ENCODE data around the gene MLLT1.

MLLT1 gene

DNA sequence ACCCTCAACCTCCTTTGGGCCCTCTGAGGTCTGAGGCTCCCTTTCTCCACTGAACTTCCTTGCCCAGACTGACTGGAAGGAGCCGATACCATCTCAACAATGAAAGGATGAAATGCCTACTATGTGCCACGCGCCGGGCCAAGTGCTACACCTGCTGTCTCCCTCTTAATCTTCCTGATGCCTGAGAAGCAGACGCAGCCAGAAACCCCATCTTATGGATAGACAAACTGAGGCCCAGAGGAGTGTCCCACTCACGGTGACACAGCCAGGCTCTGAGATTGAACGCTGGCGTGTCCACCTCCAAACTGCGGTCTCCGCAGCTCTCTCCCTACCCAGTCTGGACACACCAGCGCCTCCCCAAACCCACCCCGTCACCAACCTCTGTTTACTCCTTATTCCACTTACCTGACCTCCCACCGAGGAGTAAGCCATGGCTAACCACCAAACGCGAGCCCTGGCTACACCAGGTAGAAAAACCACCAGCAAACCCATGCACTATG is 20.9 kb downstream of the MLLT1 start:
- no peak for DNase-seq (ENCODE audit: low read depth in 2 of 2)

DNA sequence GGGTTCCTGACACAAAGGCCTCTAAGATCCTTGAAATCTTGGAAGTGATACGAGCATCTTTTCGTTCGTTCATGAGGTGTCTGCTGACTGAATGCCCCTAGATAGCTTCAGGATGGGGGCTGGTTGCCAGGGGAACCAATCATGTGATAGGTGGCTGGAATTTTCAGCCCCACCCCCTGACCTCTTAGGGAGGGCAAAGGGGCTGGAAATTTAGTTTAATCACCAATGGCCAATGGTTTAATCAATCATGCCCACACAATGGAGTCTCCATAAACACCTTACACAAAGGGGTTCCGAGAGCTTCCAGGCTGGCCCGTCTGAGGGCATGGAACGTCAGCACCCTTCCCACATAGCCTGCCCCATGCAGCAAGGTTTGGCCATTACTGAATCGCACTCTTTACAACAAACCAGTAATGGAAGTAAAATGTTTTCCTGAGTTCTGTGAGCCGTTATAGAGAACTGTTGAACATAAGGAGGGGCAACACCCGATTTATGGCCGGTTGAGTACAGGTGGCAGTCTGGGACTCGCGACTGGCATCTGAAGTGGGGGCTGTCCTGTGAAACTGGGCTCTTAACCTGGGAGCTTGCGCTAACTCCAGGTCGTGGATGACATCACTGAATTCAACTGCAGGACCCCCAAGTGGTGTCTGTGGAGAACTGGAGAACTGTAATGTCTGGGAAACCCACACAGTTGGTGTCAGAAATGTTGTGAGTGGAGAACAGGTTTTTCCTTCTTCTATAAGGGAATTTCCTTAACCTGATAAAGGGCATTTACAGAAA is 25.6 kb downstream of the MLLT1 start:
- DNase-seq (ENCODE audit: low read depth in 2 of 2): no peak

- no peak for DNase-seq (ENCODE audit: low read depth in 2 of 2)
Measured at GRCh38 chr19:6252066-6252465, 27.7 kb downstream of the MLLT1 start.

GRCh38 chr19:6250909-6251308 is 28.9 kb downstream of the MLLT1 start:
- no peak for DNase-seq (ENCODE audit: low read depth in 2 of 2)

- DNase-seq (ENCODE audit: low read depth in 2 of 2): no peak
Measured at GRCh38 chr19:6250024-6250615, 29.7 kb downstream of the MLLT1 start.

DNA sequence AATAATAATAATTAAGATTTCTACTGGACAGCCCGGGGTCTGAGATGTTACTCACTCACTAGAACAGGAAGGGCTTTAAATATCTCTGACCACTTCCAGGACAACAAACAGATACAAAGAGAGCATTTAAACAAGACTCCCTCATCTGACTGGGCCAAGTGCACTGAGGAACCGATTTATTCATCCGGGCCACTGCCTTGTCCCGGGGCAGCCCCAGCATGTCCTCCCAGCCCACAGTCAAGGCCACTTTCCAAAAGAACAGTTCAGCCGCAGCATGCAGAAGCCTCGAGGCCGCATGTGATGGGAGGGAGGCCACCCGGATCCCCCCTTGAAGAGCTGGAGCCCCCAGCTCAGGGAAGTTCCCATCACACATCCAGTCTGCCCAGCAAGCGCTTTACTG is 30.5 kb downstream of the MLLT1 start:
- DNase-seq (ENCODE audit: low read depth in 2 of 2): no peak

DNA sequence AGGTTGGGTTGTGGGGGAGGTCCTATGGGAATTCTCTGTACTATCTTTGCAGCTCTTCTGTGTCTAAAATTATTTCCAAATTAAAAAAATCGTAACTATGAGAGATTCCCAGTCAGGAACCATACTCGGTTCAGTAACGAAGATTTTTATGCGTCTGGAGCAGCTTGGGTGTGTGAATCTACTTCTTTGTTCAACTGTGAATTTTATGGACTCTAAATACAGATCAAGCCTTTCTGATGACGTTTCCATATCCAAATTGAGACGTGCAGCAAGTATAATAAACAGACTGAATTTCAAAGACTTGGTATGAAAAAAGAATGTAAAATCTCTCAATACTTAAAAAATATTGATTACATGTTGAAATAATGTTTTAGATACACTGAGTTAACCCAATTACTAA is 30.9 kb downstream of the MLLT1 start:
- no peak for DNase-seq (ENCODE audit: low read depth in 2 of 2)

GRCh38 chr19:6248341-6248740 is 31.4 kb downstream of the MLLT1 start:
- no peak for DNase-seq (ENCODE audit: low read depth in 2 of 2)

GRCh38 chr19:6247007-6247288 is 32.8 kb downstream of the MLLT1 start:
- no peak for DNase-seq (ENCODE audit: low read depth in 2 of 2)

DNA sequence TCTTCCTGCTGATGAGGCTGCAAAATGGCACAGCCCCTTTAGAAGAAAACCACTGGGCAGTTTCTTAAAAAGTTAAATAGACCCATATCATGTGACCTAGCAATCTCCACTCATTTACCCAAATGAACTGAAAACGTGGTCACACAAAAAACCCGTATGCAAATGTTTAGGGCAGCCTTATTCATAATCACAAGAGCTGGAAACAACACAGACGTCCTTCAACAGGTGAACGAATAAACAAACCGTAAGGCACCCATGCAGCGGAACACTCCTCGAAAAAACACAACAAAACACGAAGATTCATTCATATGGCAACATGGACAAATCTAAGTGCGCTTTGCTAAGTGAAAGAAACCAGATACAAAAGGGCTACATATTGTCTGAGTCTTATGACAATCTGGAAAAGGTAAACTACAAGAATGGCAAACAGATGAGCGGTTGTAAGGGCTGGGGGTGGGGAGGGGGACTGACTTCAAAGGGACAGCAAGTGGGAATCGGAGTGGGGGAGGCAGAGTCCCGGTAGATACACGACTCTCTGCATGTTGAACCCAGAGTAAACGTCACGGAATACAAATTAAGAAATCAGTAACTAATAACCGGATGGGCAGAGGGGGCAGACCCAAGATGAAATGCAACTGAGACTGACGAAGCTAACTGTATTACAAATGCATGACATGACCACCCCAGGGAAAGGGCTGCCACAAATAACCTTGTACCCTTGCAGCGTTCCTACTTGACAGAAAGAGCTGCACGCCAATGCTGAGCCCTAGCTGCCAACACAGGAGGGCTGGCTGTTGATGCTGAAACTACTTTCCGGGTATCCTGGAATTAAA is 33.4 kb downstream of the MLLT1 start:
- no peak for DNase-seq (ENCODE audit: low read depth in 2 of 2)

GRCh38 chr19:6242677-6243076 is 37.1 kb downstream of the MLLT1 start:
- DNase-seq (ENCODE audit: low read depth in 2 of 2): no peak

DNA sequence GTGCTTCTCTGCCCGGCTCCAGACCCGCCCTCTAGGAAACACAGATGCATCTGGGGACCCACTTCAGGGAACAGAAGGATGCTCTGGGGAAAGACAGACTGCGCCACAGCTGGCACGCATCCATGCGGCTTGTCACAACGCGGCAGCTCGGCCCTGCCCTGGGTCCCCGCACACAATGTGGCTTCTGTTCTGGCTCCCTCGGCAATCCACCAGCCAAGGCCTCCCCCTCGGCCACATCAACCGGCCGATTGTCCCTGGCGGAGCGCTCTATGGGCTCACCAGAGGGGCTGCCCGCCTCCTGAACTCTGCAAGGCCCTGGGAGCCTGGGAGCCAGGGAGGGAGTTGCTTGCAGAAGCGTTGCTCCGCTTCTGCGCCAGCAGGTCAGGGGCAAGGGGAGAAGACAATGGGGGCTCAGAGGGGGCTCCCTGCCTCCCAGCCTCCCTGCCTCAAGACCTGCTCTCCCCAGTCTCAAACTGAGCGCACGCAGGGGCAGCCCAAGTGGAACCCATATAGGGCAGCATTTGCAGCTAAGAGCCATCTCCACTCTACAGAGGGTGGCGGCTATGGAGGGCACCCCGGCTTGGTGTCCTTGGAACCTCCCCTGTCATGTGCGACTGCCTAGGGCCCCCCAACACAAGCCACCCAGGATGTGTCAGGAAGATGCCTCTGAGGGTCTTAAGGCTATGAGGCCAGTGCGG is 37.9 kb downstream of the MLLT1 start:
- no peak for DNase-seq (ENCODE audit: low read depth in 2 of 2)

- no peak for DNase-seq (ENCODE audit: low read depth in 2 of 2)
Measured at GRCh38 chr19:6241056-6241455, 38.7 kb downstream of the MLLT1 start.

DNA sequence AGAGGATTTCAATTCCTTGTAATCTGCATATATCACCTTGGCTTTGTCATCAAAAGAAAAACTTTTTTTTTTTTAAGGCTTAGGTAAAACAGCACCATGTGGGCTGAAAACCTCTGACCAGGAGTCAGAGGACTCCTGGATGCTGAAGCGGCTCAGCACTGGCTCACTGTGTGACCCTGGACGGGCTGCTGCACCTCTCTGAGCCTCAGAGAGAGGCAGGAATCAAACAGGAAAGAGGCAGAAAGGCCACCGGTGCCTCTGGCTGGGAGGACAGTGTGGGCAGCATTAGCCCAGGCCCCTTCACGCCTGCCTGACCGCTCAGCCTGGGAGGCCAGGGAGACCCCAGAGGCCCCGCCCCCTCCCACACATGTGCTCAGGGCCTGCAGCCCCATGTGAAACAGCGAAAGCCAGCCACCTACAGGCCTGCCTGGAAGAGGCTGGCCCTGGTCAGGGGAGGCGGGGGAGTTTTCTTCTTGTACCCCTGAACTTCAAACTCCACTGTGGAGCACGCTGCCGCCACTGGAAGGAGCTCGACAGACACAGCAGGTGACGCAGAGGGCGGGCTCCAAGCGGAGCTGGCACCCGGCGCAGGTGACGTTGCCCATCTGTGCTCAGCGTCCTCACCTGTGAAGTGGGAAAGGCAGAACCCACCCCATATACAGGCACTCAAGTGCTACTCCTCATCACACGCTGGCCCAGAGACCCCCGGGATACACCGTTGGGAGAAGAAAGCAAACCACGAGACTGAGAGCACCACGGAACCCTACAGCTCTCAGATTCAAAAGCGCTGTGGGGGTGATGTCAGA is 39.7 kb downstream of the MLLT1 start:
- no peak for DNase-seq (ENCODE audit: low read depth in 2 of 2)

DNA sequence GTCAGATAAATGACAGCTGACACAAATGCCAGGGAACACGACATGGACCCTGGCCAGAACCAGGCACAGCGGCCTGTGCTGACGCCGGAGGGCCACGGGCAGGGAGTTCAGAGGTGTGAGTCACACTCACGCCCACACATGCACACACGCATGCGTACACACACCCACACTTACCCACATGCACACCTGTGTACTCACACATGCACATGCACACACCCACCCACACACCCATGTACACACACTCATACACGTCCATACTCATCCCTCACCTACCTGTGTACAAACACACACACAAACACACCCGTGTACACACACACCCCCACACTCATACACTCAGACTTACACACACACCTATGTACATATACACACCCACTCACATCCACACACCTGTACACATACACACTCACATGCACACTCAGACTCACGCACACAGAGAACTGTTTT is 40.4 kb downstream of the MLLT1 start:
- DNase-seq (ENCODE audit: low read depth in 2 of 2): no peak

- DNase-seq (ENCODE audit: low read depth in 2 of 2): no peak
Measured at GRCh38 chr19:6238643-6239281, 41.0 kb downstream of the MLLT1 start.

GRCh38 chr19:6238256-6238642 is 41.5 kb downstream of the MLLT1 start:
- DNase-seq (ENCODE audit: low read depth in 2 of 2): no peak

DNA sequence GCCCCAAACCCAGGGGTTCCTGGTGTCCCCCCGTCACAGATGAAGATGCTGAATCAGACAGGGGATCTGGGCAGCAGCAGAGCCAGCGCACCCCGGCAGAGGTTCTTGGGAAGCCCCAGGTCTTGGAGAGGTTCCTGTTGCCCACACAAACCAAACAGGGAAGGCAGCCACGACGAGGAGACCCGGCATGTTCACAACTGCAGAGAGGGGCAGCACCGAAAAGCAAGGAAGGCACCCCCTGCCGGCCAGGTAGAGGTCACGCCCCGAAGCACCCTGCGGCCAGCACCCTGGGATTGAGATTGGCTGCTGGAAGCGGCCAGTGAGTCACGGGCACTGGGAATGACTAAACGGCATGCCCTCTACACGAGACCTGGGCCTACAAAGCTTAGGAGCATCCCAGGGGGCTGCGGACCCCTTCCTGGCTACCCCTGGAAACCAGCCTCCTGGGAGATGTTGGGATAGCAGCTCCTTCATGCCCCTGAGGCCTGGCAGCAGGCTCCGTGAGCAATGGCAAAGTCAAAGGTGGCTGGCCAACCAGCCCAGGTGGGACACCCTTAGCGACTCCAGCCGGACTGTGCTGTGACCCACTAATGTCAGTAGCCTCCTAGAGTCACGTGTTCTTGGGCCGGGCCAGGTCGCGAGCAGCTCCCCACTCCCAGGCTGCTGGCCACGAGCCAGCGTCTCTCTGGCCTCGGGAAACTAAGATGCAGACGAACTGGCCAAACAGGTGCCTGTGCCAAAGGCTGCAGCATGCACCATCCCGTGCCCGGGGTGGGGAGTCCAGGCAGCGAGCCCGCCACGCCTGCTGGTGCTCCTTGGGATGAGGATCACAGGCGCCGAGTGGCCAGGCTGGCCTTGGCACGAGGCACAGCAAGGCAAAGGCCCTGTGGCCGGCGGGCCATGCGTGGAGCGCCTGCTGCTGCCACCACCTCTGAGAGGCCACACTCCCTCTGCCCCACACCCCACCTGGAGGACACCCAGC is 43.2 kb downstream of the MLLT1 start:
- no peak for DNase-seq (ENCODE audit: low read depth in 2 of 2)

Measured in stimulated activated CD8-positive, alpha-beta memory T cell treated with anti-CD3 and anti-CD28 coated beads, Interleukin-2, amount 100 ng/mL, for 1 hour (primary cell).